ENCODE measurements around the gene IMPA2. TPM values are rescaled to one million over a fixed set of nuclear protein-coding genes. Genes with fewer than 3 reads are reported as not detected.

IMPA2 gene
- total and polyA plus RNA-seq, 2 of the 8 experiments (the other 6 are each of a cell fraction or from before 2014, with no cell fraction given) = 102 to 140 TPM

DNA sequence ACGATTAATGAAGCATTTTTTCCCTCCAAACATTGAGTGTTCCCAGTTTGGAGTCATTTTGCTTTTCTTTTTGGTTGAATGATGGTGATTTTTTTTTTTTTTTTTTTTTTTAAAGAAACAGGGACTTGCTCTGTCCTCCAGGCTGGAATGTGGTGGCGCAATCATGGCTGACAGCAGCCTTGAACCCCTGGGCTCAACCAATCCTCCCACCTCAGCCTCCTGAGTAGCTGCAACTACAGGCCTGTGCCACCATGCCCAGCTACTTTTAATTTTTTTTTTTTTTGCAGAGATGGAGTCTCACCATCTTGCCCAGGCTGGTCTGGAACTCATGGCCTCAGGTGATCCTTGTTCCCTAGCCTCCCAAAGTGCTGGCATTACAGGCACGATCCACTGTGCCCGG lies 46.2 kb downstream of the IMPA2 start:
- Histone ChIP-seq H2BK20ac (ENCODE audit: low read length) (no peak overlapping the region), H3K36me3 (ENCODE audit: control insufficient read depth in 2 of 4, insufficient read depth in 4 of 4, low read length in 3 of 4) (peaks cover 7 to 35% (median 21%) of the 10 kb centered on the region in 4 experiments; a peak in 7 of 8 replicates), H3K4ac (replicated peaks; ENCODE audit: insufficient read length, low read depth, low read length) (no peak overlapping the region), H3K79me2 (ENCODE audit: control insufficient read depth in 1 of 2, insufficient read depth in 2 of 2, low read length in 2 of 2) (no peaks in the 10 kb centered on the region), H3K4me1 (replicated peaks in 1 of 4; ENCODE audit: control insufficient read depth in 3 of 4, insufficient read depth in 4 of 4, low read length in 3 of 4) (peaks cover 0 to 6% (median 3%) of the 10 kb centered on the region in 4 experiments; a peak in 1 of 7 replicates), H2AK5ac (ENCODE audit: low read depth, low read length) (no peak overlapping the region), H3K4me3 (ENCODE audit: extremely low read depth in 1 of 4, insufficient read depth in 2 of 4, low read depth in 3 of 4, low read length in 4 of 4) (no peak overlapping the region), H2BK5ac (ENCODE audit: low read depth, low read length) (no peak overlapping the region), H2AFZ (ENCODE audit: low read length) (no peak overlapping the region), H3K27ac (ENCODE audit: low read depth, low read length) (no peak overlapping the region), H3K18ac (ENCODE audit: extremely low read depth, low read length) (no peak overlapping the region; the same call in 1 of the 2 replicates), H3K56ac (replicated peaks; ENCODE audit: insufficient read length, low read depth, low read length) (no peak overlapping the region), H4K8ac (ENCODE audit: extremely low read depth, insufficient read depth, low read length) (no peak overlapping the region), H2BK120ac (replicated peaks; ENCODE audit: low read depth, low read length) (no peak overlapping the region), H4K91ac (replicated peaks; ENCODE audit: insufficient read length, low read length) (no peak overlapping the region), H3K23ac (ENCODE audit: insufficient read length) (no peak overlapping the region), H4K5ac (ENCODE audit: insufficient read length, low read depth, low read length) (no peak overlapping the region), H3K79me1 (ENCODE audit: low read depth, low read length) (no peaks in the 10 kb centered on the region), H2BK15ac (ENCODE audit: low read length) (no peak overlapping the region), H2BK12ac (ENCODE audit: low read depth, low read length) (no peak overlapping the region), H4K20me1 (replicated peaks in 1 of 2; ENCODE audit: control insufficient read depth in 1 of 2, insufficient read depth in 2 of 2, low read length in 2 of 2) (peaks cover 0 to 7% of the 10 kb centered on the region in 2 experiments), H3K4me2 (ENCODE audit: insufficient read depth in 1 of 2, low read depth in 2 of 2, low read length in 2 of 2) (no peak overlapping the region), H3K27me3 (replicated peaks in 1 of 4; ENCODE audit: control insufficient read depth in 3 of 4, extremely low read depth in 1 of 4, insufficient read depth in 3 of 4, low read length in 3 of 4) (no peaks in the 10 kb centered on the region), H3K23me2 (ENCODE audit: low read depth, low read length) (no peaks in the 10 kb centered on the region), H3K14ac (ENCODE audit: insufficient read length) (no peak overlapping the region), H3K9me3 (ENCODE audit: insufficient read depth in 2 of 2, low read depth in 1 of 2, low read length in 1 of 2) (no peaks in the 10 kb centered on the region), H3K9ac (replicated peaks in 1 of 4; ENCODE audit: extremely low read depth in 1 of 4, low read depth in 3 of 4, low read length in 3 of 4) (no peak overlapping the region)
- no peak for FAIRE-seq
- 88% methylated on average over 3 of the region's 4 CpGs; no CpG with 5 or more reads in 1 of the 2 experiments for WGBS, 2 experiments (ENCODE audit: extremely low coverage in 1 of 2, insufficient coverage in 1 of 2, insufficient read length in 1 of 2, insufficient replicate concordance in 2 of 2, low coverage in 1 of 2, low lambda C conversion rate in 2 of 2, missing lambda C conversion rate in 1 of 2)
- POLR2A ChIA-PET (ENCODE audit: partially characterized antibody) = no interaction called here
- TF ChIP-seq CEBPB (IDR thresholded peaks at IDR 0.05; ENCODE audit: low read depth, low read length) (peak; percentile 73), CTBP2 (IDR thresholded peaks at IDR 0.05; ENCODE audit: borderline replicate concordance, insufficient read depth, insufficient read length, low read length) (no peak)
- no peak for DNase-seq (ENCODE audit: low read depth in 1 of 2, low spot score in 2 of 2)
- CTCF ChIA-PET (ENCODE audit: partially characterized antibody) = no interaction called here

All from H1 (cell line).